ENCODE results near the gene SRRM3.
A peak's percentile ranks its signal among the peaks of the same experiment; 100 is the strongest.
"Not testable (repeated sequence)": the region's sequence is repeated elsewhere in the genome, so short reads cannot be mapped to it uniquely, and the experiment has no call there.

SRRM3 gene

DNA sequence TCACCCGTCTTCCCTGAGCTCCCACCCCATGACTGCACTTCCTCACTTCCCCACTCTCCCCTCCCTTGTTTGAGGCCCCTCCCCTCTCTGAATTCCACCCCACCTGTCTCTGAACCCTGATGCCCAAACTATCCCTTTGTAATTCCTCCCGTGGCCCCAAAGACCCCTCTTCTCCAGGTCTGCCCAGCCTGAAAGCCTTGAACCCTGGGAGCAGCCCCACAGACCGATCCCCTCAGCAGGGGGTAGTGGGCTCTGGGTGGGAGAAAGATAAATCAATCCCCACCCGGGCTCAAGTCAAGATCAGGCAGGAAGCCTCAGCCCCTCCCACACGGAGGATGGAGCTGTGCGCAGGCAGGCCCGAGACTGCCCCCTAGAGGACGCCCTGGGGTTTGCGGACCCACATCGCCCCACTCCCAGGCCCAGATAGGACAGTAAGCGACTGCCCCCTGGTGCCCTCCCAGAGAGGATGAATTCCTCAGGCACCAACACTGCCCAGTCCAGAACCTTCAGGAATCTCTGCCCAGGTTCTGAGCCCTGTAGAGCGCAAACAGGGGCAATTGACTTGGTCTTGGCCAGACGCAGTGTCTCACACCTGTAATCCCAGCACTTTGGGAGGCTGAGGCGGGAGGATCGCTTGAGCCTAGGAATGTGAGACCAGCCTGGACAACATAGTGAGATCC, 112.5 kb downstream of the SRRM3 start:
- DNase-seq (ENCODE audit: extremely low read depth, low read depth): peak; percentile 76
- H3K4me3 ChIP-seq (replicated peaks; ENCODE audit: low read depth, low read length): no peak overlapping the region
- TF ChIP-seq, protein P1, sequence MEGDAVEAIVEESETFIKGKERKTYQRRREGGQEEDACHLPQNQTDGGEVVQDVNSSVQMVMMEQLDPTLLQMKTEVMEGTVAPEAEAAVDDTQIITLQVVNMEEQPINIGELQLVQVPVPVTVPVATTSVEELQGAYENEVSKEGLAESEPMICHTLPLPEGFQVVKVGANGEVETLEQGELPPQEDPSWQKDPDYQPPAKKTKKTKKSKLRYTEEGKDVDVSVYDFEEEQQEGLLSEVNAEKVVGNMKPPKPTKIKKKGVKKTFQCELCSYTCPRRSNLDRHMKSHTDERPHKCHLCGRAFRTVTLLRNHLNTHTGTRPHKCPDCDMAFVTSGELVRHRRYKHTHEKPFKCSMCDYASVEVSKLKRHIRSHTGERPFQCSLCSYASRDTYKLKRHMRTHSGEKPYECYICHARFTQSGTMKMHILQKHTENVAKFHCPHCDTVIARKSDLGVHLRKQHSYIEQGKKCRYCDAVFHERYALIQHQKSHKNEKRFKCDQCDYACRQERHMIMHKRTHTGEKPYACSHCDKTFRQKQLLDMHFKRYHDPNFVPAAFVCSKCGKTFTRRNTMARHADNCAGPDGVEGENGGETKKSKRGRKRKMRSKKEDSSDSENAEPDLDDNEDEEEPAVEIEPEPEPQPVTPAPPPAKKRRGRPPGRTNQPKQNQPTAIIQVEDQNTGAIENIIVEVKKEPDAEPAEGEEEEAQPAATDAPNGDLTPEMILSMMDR (IDR thresholded peaks at IDR 0.05; ENCODE audit: low read depth, low read length, missing control alignments): peak; percentile 100

DNA sequence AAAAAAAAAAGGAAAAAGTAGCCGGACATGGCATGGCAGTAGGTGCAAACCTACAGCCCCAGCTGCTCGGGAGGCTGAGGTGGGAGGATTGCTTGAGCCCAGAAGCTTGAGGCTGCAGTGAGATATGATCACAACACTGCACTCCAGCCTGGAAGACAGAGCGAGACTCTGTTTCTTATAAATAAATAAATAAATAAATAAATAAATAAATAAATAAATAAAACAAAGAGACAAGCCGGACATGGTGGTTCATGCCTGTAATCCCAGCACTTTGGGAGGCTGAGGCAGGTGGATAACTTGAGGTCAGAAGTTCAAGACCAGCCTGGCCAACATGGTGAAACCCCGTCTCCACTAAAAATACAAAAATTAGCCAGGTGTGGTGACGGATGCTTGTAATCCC, 113.0 kb downstream of the SRRM3 start:
- DNase-seq (ENCODE audit: extremely low read depth, low read depth); H3K4me3 ChIP-seq (replicated peaks; ENCODE audit: low read depth, low read length): not testable (repeated sequence)

DNA sequence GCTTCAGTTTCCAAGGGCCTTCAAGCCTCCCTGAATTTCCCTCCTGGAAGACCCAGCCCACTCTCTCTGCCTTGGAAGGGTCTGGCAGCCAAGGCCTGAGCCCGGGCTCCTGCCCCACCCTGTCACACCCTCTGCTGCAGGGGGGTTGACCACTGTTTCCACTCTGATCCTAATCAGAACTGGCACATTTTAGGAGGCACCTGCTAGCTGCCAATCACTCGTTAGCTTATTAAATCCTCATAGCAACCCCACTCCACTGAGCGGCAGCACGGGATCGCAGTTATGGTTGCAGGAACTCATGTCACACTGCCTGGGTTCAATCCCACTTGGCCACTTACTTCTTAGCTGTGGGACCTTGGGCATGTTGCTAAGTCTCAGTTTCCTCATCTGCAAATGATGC, 113.7 kb downstream of the SRRM3 start:
- H3K4me3 ChIP-seq (replicated peaks; ENCODE audit: low read depth, low read length): no peak overlapping the region
- TF ChIP-seq, protein P1 (IDR thresholded peaks at IDR 0.05; ENCODE audit: low read depth, low read length, missing control alignments): no peak
- no peak for DNase-seq (ENCODE audit: extremely low read depth, low read depth)

DNA sequence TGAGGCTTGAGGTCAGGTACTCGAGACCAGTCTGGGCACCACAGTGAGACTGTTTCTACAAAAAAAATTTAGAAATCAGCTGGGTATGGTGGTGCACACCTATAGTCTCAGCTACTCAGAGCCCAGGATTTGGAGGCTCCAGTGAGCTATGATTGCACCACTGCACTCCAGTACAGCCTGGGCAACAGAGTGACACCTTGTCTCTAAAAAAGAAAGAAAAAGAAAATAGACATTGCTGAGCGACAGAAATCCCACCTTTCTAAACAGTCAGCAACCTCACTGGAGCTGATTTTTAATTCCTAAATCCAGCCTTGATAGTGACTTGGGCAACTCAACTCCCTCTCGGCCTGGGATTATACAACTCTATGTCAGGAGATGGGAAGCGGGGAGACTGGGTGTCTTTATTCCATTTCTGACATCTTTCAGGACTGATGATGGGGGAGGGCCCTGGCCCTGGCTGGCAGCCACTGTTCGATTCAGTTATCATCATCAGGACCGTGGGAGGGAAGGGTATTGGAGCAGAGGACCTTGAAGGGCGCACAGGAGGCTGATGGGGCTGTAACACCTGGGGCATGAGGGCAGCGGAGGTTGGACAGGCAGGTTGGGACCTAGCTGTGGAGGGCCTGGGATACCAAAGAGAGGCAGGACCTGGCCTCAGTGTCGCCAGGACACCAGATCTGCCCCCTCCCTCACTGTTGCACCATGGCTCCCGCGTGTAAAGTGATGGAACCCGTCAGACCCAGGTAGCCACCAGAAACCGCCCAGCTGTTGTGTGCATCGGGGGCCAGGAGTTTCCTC, 115.5 kb downstream of the SRRM3 start:
- H3K4me3 ChIP-seq (replicated peaks; ENCODE audit: low read depth, low read length): peak overlapping the region; percentile 64
- TF ChIP-seq, protein P1 (IDR thresholded peaks at IDR 0.05; ENCODE audit: low read depth, low read length, missing control alignments): no peak
- DNase-seq (ENCODE audit: extremely low read depth, low read depth): no peak

DNA sequence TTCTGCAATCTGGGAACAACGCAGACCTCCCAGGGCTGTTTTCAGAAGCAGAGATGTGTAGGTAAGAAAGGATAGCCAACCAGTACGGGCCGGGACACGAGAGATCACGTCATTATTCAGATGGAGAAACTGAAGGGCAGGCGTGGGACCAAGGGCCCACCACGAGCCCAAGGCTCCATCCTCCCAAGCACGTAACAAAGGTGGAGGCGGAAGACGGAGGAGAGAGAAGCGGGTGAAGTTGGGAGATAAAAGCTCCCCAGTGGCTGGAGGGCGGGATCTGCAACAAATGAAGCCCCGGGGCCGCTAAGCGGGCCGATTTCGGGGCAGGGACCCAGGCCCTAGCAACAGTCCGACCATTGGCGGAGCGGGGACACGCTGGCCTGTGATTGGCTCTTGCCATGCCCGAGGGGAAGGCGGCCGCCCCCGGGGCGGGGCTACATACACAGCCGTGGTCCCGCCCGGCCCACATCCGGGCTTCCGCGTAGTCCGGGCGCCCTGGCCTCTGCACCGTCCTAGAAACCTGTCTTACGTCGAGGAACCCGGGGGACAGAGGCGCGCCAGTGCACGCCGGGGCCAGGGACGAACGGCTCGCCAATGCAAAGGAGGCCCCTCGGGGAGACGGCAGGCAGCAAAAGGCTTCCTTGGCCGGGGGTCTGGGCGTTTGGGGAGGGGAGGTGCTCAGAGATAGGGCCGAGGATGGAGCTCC, 116.2 kb downstream of the SRRM3 start:
- peak overlapping the region; percentile 64 for H3K4me3 ChIP-seq (replicated peaks; ENCODE audit: low read depth, low read length)
- DNase-seq (ENCODE audit: extremely low read depth, low read depth): peak; percentile 83
- TF ChIP-seq, protein P1 (IDR thresholded peaks at IDR 0.05; ENCODE audit: low read depth, low read length, missing control alignments): no peak

DNA sequence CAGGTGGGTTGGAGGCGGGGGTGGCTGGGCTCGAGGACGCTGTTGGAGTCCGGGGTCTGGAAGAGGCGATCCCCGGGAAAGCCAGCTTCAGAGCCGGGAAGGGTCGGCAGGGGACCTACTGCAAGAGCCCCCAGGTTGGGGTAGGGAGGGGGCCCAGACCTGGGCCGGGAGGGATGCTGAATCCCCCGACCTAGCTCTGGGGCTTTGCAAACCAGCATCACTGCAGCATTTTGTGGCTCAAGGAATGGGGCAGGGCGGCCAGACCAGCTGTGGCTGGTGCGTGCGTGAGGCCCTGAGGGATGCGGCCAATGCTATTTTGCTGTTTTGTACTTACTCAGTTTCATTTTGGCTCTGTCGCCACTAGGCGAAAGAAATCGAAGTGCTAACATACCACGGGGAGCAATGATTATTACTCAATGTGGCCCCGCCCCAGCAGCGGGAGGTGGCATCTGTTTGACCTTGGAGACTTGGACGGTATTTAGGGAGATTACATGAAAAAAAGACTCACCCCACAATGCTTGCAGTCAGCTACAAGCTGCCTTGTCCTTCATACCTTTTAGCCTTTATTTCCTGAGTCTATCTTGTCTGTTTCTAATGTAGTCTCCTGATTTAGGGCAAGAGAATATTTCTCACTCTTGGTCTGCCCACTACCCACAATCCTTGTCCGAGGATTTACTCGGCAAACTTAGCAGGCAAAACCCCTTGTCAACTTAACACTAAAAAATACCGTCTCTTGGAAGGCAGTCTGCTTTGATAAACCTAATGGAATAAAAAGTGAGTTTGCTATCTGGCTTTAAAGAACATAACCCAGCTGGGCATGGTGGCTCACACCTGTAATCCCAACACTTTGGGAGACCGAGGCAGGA, 117.0 kb downstream of the SRRM3 start:
- TF ChIP-seq, protein P1 (IDR thresholded peaks at IDR 0.05; ENCODE audit: low read depth, low read length, missing control alignments): no peak
- H3K4me3 ChIP-seq (replicated peaks; ENCODE audit: low read depth, low read length): peak overlapping the region; percentile 64
- no peak for DNase-seq (ENCODE audit: extremely low read depth, low read depth)
